GM19240 (cell line): ENCODE measurements around the gene F7.
"Not testable (repeated sequence)": the region's sequence is repeated elsewhere in the genome, so short reads cannot be mapped to it uniquely, and the experiment has no call there.

Experiments used
- DNase-seq: peaks from one replicate; pipeline ENCODE4 v3.0.0; 2011; ENCODE audit warnings: low spot score; ENCODE audit not compliant: insufficient read length

Gene F7

GRCh38 chr13:113152984-113153809 lies 47.6 kb downstream of the F7 start:
- DNase-seq, result no peak

GRCh38 chr13:113153810-113154748 lies 48.5 kb downstream of the F7 start:
- DNase-seq, result peak; percentile 51

- DNase-seq, result no peak
These were observed 49.6 kb downstream of the F7 start for GRCh38 chr13:113155201-113155600.

- DNase-seq, result no peak
These were observed 50.5 kb downstream of the F7 start for GRCh38 chr13:113155982-113156655.

GRCh38 chr13:113157206-113157928 lies 51.8 kb downstream of the F7 start:
- no peak for DNase-seq

- no peak for DNase-seq
These were observed 52.5 kb downstream of the F7 start, which contains the start of gene PROZ for GRCh38 chr13:113157929-113158747. PROZ (plus strand) TSS chr13:113158648; CDS start chr13:113158661, 13 bp downstream.

- DNase-seq, result no peak
These were observed 53.4 kb downstream of the F7 start for GRCh38 chr13:113158946-113159345.

GRCh38 chr13:113159701-113160100 lies 54.1 kb downstream of the F7 start:
- DNase-seq, result no peak

- DNase-seq, result no peak
These were observed 55.4 kb downstream of the F7 start for GRCh38 chr13:113160983-113161382.

- DNase-seq, result no peak
These were observed 55.8 kb downstream of the F7 start for GRCh38 chr13:113161433-113161832.

- DNase-seq, result not testable (repeated sequence)
These were observed 56.4 kb downstream of the F7 start for GRCh38 chr13:113161975-113162374.

- no peak for DNase-seq
These were observed 57.4 kb downstream of the F7 start for GRCh38 chr13:113162783-113163685.

GRCh38 chr13:113164492-113164891 lies 58.9 kb downstream of the F7 start:
- DNase-seq, result no peak

- no peak for DNase-seq
These were observed 60.7 kb downstream of the F7 start for GRCh38 chr13:113166266-113166665.

- DNase-seq, result no peak
These were observed 61.1 kb downstream of the F7 start for GRCh38 chr13:113166681-113167080.

GRCh38 chr13:113167155-113167554 lies 61.6 kb downstream of the F7 start:
- DNase-seq, result no peak

- no peak for DNase-seq
These were observed 62.0 kb downstream of the F7 start for GRCh38 chr13:113167575-113167974.

- DNase-seq, result no peak
These were observed 62.6 kb downstream of the F7 start for GRCh38 chr13:113168211-113168610.
